Testis (tissue), 2 donors: ENCODE results near the gene SLC22A23.

Experiments
- POLR2A ChIP-seq: fragments of 450-650 bp; IDR thresholded peaks from one replicate; pipeline ENCODE4 v1.6.1; 2017; ENCODE audit warnings: antibody characterized with exemption, mild to moderate bottlenecking, moderate library complexity
- TF ChIP-seq, protein P1 (sequence below), 3 experiments: fragments of 450-650 bp in 2 of 3; fragments of 200-600 bp in 1 of 3; sonication (generic) in 1 of 3; IDR thresholded peaks; one replicate each; pipeline ENCODE4 v1.5.1; 2016 to 2019; ENCODE audit warnings: antibody characterized with exemption in 3 of 3, mild to moderate bottlenecking in 2 of 3, moderate library complexity in 1 of 3

DNA sequence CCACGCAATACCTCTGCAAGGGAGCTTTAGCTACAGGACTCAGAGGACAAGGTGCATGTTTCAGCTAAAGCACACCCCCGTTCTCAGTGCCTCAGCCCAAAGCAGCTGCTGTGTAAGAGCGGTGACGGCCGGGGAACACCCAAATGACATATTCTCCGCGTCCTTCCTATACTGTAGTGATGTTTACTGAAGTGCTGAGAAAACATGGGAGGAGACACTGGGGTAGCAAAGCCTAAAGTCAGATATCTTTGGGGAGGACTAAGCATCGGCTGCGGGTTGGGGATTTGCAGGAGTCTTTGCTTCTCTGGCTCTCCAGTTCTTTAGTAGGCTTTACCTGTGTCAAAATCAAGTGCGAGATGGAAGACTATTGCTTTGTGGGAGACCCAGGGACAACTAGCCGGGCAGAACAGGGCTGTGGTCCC is 1.7 kb downstream of the SLC22A23 start:
- TF ChIP-seq, protein P1, sequence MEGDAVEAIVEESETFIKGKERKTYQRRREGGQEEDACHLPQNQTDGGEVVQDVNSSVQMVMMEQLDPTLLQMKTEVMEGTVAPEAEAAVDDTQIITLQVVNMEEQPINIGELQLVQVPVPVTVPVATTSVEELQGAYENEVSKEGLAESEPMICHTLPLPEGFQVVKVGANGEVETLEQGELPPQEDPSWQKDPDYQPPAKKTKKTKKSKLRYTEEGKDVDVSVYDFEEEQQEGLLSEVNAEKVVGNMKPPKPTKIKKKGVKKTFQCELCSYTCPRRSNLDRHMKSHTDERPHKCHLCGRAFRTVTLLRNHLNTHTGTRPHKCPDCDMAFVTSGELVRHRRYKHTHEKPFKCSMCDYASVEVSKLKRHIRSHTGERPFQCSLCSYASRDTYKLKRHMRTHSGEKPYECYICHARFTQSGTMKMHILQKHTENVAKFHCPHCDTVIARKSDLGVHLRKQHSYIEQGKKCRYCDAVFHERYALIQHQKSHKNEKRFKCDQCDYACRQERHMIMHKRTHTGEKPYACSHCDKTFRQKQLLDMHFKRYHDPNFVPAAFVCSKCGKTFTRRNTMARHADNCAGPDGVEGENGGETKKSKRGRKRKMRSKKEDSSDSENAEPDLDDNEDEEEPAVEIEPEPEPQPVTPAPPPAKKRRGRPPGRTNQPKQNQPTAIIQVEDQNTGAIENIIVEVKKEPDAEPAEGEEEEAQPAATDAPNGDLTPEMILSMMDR (IDR thresholded peaks at IDR 0.05) = no peak
- TF ChIP-seq POLR2A = no peak
